GM12878 (cell line): ENCODE results near the gene TXNDC9. TPM values are rescaled to one million over a fixed set of nuclear protein-coding genes. Genes with fewer than 3 reads are reported as not detected.
A peak's percentile ranks its signal among the peaks of the same experiment; 100 is the strongest.

Experiments
- EP300 ChIP-seq, 2 experiments: fragments of 150-350 bp in 1 of 2; IDR thresholded peaks; 2 replicates each; pipeline ENCODE4 v1.6.1; 2011 to 2012; ENCODE audit warnings: low read depth in 2 of 2, low read length in 2 of 2, borderline replicate concordance in 1 of 2, improper control_type of control experiment in 1 of 2, inconsistent platforms in 1 of 2; ENCODE audit not compliant: control insufficient read depth in 1 of 2
- HDGF ChIP-seq: fragments of 450-650 bp; IDR thresholded peaks from 2 replicates; pipeline ENCODE4 v1.6.1; 2016; ENCODE audit warnings: antibody characterized with exemption
- IKZF1 ChIP-seq: fragments of 450-650 bp; conservative IDR thresholded peaks from 2 replicates; pipeline ENCODE4 v1.6.1; 2017; ENCODE audit warnings: antibody characterized with exemption, mild to moderate bottlenecking
- KAT2A ChIP-seq: conservative IDR thresholded peaks from 2 replicates; pipeline ENCODE4 v1.6.1; 2011; ENCODE audit warnings: low read depth, low read length; ENCODE audit not compliant: control insufficient read depth
- RB1 ChIP-seq: fragments of 450-650 bp; formaldehyde crosslinking; IDR thresholded peaks from 2 replicates; pipeline ENCODE4 v1.6.1; 2017; ENCODE audit warnings: mild to moderate bottlenecking, borderline replicate concordance
- RFX5 ChIP-seq: IDR thresholded peaks from 2 replicates; pipeline ENCODE4 v1.6.1; 2011; ENCODE audit warnings: low read depth, low read length, improper control_type of control experiment
- RUNX3 ChIP-seq: IDR thresholded peaks from 2 replicates; pipeline ENCODE4 v1.6.1; 2012; ENCODE audit warnings: low read length, inconsistent platforms
- SRF ChIP-seq, 2 experiments: IDR thresholded peaks; 2 replicates each; pipeline ENCODE4 v1.6.1; 2011; ENCODE audit warnings: low read depth in 2 of 2, low read length in 2 of 2, mild to moderate bottlenecking in 1 of 2, moderate library complexity in 1 of 2
- ZZZ3 ChIP-seq: IDR thresholded peaks from 2 replicates; pipeline ENCODE4 v1.6.1; 2011; ENCODE audit warnings: low read depth; ENCODE audit not compliant: control insufficient read depth, insufficient read length
- polyA plus RNA-seq, 11 experiments: library from polyadenylated mRNA; depleted of rRNA in 4 of 11; unstranded in 6 of 11; stranded (reverse) in 5 of 11; fragments of >200 nt; fragmentation: Nextera tagmentation in 4 of 11; fragmentation: Illumina TruSeq in 1 of 11; extraction: Ambion mirVana in 4 of 11; extraction: Trizol in 1 of 11; gene quantifications; 1 replicate in 1 of 11; 2 replicates in 10 of 11; pipeline versions ENCODE4 v1.2.1 to v1.2.3, GENCODE V29; 2011 to 2016; ENCODE audit warnings: inconsistent platforms in 2 of 11, missing spikeins in 2 of 11, low read depth in 1 of 11
- total RNA-seq, 4 experiments: library from RNA; depleted of rRNA in 3 of 4; stranded (reverse); fragments of >200 nt in 3 of 4; fragmentation: Illumina TruSeq in 1 of 4; extraction: Trizol in 1 of 4; gene quantifications; 2 replicates each; pipeline versions ENCODE4 v1.2.1 to v1.2.3, GENCODE V29; 2013 to 2021
- TF ChIP-seq, protein P1 (sequence below): fragments of 450-650 bp; IDR thresholded peaks from 2 replicates; pipeline ENCODE4 v1.6.1; 2018; ENCODE audit warnings: mild to moderate bottlenecking, low read depth, moderate library complexity; ENCODE audit not compliant: partially characterized antibody
- TF ChIP-seq, protein P2 (sequence below): fragments of 450-650 bp; formaldehyde crosslinking; IDR thresholded peaks from 2 replicates; pipeline ENCODE4 v1.4.0; 2020; ENCODE audit warnings: mild to moderate bottlenecking, moderate library complexity
- TF ChIP-seq, protein P3 (sequence below): fragments of 450-650 bp; IDR thresholded peaks from 2 replicates; pipeline ENCODE4 v1.6.1; 2018; ENCODE audit warnings: borderline replicate concordance, mild to moderate bottlenecking; ENCODE audit not compliant: partially characterized antibody
- TF ChIP-seq, protein P4 (sequence below): fragments of 150-350 bp; IDR thresholded peaks from 2 replicates; pipeline ENCODE4 v1.6.1; 2016; ENCODE audit warnings: low read depth, low read length

Gene TXNDC9
- total and polyA plus RNA-seq, 10 of the 15 experiments (the other 5 are each of a cell fraction or from before 2014, with no cell fraction given) = 27.0 to 170 (median 50.9) TPM

DNA sequence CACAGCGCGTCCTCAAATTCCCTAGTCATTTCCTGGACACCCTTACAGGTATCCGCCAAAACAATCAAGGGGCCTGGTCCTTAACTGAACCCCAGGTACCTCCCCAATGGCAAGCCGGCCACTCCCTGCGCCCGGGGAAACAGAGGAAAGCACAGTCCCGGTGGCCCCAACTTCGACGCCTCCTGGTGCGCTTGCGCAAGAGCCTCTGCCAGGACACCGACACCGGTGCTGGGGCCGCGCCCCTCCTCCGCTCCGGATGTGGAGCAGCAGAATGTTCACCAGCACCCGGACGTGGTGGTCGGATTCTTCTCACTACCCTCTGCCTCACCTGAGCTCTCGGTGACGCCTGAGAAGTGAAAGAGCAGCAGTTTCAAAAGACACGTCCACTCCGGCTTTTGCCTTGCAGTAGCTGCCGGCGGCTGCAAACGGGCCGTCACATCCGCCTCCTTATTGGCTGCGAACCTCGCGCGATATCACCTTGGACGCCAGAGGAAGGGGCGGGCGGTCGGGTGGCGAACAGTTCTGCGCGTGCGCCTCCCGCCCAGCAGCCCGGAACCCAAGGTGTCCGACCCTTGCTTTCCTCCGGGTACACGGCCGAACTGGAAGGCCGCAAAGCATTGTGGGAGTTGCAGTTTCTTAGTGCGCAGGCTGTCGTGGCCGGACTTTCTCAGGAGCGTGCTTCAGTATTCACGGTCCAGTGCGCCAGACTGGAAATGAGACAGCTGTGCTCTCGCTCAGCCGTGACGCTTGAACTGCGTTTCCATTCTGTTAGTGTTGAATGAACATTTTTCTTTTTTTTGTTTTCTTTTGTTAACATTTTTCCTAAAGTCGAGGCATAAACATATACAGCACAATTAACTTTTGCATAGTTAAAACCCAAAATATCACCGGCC, at the start of gene TXNDC9 (continued):
- TF ChIP-seq, protein P1, sequence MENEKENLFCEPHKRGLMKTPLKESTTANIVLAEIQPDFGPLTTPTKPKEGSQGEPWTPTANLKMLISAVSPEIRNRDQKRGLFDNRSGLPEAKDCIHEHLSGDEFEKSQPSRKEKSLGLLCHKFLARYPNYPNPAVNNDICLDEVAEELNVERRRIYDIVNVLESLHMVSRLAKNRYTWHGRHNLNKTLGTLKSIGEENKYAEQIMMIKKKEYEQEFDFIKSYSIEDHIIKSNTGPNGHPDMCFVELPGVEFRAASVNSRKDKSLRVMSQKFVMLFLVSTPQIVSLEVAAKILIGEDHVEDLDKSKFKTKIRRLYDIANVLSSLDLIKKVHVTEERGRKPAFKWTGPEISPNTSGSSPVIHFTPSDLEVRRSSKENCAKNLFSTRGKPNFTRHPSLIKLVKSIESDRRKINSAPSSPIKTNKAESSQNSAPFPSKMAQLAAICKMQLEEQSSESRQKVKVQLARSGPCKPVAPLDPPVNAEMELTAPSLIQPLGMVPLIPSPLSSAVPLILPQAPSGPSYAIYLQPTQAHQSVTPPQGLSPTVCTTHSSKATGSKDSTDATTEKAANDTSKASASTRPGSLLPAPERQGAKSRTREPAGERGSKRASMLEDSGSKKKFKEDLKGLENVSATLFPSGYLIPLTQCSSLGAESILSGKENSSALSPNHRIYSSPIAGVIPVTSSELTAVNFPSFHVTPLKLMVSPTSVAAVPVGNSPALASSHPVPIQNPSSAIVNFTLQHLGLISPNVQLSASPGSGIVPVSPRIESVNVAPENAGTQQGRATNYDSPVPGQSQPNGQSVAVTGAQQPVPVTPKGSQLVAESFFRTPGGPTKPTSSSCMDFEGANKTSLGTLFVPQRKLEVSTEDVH = no peak
- TF ChIP-seq RB1 (peak; percentile 48; the same call in 1 of the 2 replicates), RFX5 (peak; percentile 53; the same call in 1 of the 2 replicates), HDGF (0 out of 2 replicates have a peak, but pooled peaks have one; percentile 76), KAT2A (no peak), RUNX3 (peak; percentile 77; the same call in 1 of the 2 replicates), IKZF1 (peak; percentile 99), EP300 (IDR thresholded peaks at IDR 0.05; ENCODE audit: borderline replicate concordance in 1 of 2, control insufficient read depth in 1 of 2, low read depth in 2 of 2, low read length in 2 of 2) (peak; percentile 41 to 56; a peak in 3 of 4 replicates), ZZZ3 (no peak), SRF (IDR thresholded peaks at IDR 0.05; ENCODE audit: low read depth in 2 of 2, low read length in 2 of 2) (peak in 1 of 2 experiments; percentile 85; a peak in 2 of 4 replicates)
- TF ChIP-seq, protein P2, sequence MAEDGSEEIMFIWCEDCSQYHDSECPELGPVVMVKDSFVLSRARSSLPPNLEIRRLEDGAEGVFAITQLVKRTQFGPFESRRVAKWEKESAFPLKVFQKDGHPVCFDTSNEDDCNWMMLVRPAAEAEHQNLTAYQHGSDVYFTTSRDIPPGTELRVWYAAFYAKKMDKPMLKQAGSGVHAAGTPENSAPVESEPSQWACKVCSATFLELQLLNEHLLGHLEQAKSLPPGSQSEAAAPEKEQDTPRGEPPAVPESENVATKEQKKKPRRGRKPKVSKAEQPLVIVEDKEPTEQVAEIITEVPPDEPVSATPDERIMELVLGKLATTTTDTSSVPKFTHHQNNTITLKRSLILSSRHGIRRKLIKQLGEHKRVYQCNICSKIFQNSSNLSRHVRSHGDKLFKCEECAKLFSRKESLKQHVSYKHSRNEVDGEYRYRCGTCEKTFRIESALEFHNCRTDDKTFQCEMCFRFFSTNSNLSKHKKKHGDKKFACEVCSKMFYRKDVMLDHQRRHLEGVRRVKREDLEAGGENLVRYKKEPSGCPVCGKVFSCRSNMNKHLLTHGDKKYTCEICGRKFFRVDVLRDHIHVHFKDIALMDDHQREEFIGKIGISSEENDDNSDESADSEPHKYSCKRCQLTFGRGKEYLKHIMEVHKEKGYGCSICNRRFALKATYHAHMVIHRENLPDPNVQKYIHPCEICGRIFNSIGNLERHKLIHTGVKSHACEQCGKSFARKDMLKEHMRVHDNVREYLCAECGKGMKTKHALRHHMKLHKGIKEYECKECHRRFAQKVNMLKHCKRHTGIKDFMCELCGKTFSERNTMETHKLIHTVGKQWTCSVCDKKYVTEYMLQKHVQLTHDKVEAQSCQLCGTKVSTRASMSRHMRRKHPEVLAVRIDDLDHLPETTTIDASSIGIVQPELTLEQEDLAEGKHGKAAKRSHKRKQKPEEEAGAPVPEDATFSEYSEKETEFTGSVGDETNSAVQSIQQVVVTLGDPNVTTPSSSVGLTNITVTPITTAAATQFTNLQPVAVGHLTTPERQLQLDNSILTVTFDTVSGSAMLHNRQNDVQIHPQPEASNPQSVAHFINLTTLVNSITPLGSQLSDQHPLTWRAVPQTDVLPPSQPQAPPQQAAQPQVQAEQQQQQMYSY = 0 out of 2 replicates have a peak, but pooled peaks have one; percentile 27
- TF ChIP-seq, protein P3, sequence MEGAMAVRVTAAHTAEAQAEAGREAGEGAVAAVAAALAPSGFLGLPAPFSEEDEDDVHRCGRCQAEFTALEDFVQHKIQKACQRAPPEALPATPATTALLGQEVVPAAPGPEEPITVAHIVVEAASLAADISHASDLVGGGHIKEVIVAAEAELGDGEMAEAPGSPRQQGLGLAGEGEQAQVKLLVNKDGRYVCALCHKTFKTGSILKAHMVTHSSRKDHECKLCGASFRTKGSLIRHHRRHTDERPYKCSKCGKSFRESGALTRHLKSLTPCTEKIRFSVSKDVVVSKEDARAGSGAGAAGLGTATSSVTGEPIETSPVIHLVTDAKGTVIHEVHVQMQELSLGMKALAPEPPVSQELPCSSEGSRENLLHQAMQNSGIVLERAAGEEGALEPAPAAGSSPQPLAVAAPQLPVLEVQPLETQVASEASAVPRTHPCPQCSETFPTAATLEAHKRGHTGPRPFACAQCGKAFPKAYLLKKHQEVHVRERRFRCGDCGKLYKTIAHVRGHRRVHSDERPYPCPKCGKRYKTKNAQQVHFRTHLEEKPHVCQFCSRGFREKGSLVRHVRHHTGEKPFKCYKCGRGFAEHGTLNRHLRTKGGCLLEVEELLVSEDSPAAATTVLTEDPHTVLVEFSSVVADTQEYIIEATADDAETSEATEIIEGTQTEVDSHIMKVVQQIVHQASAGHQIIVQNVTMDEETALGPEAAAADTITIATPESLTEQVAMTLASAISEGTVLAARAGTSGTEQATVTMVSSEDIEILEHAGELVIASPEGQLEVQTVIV = peak; percentile 52
- TF ChIP-seq, protein P4, sequence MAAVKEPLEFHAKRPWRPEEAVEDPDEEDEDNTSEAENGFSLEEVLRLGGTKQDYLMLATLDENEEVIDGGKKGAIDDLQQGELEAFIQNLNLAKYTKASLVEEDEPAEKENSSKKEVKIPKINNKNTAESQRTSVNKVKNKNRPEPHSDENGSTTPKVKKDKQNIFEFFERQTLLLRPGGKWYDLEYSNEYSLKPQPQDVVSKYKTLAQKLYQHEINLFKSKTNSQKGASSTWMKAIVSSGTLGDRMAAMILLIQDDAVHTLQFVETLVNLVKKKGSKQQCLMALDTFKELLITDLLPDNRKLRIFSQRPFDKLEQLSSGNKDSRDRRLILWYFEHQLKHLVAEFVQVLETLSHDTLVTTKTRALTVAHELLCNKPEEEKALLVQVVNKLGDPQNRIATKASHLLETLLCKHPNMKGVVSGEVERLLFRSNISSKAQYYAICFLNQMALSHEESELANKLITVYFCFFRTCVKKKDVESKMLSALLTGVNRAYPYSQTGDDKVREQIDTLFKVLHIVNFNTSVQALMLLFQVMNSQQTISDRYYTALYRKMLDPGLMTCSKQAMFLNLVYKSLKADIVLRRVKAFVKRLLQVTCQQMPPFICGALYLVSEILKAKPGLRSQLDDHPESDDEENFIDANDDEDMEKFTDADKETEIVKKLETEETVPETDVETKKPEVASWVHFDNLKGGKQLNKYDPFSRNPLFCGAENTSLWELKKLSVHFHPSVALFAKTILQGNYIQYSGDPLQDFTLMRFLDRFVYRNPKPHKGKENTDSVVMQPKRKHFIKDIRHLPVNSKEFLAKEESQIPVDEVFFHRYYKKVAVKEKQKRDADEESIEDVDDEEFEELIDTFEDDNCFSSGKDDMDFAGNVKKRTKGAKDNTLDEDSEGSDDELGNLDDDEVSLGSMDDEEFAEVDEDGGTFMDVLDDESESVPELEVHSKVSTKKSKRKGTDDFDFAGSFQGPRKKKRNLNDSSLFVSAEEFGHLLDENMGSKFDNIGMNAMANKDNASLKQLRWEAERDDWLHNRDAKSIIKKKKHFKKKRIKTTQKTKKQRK = no peak
